HG03439 (cell line): Measurements from ENCODE around the gene RBM10.

Source experiments
- ATAC-seq: cut with Tn5 transposase; IDR thresholded peaks from one replicate; pipeline ENCODE4 v1.9.1; 2021; ENCODE audit warnings: mild to moderate bottlenecking, moderate library complexity; ENCODE audit not compliant: unreplicated experiment

RBM10 gene

GRCh38 chrX:47194194-47194787 is 49.3 kb downstream of the RBM10 start:
- no peak for ATAC-seq

GRCh38 chrX:47196098-47196497 is 51.1 kb downstream of the RBM10 start:
- no peak for ATAC-seq

DNA sequence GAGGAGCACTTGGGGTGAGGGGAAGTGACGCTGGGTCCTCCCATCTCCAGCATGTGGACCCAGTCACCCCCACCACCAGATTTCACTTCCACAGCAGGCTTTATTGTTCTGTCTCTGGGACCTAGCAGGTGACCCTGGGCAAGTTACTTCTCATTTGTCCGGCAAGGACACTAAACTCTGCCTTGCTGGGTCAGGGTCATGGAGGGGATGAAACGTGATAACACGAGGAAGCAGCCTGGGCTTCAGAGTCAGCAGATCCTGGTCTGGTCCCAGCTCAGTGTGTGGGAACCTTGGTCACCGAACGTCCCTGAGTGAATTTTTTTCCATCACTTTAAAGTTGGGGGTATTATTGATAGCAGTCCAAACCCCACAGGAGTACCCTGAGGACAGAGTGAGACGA is 52.5 kb downstream of the RBM10 start:
- no peak for ATAC-seq

GRCh38 chrX:47198026-47198686 is 53.1 kb downstream of the RBM10 start:
- no peak for ATAC-seq

DNA sequence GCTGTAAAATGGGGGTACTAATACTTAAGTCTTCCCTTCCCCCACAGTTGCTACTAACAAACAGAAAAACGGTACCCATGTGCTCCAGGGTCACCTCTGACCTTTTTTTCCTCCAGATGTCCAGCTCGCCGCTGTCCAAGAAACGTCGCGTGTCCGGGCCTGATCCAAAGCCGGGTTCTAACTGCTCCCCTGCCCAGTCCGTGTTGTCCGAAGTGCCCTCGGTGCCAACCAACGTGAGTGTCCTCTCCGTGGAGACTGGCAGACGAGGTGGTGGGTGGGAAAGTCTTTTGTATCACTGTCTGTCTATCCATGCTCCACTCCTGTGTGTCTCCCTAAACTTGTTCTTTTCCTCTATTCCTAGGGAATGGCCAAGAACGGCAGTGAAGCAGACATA is 53.7 kb downstream of the RBM10 start:
- ATAC-seq, result no peak

DNA sequence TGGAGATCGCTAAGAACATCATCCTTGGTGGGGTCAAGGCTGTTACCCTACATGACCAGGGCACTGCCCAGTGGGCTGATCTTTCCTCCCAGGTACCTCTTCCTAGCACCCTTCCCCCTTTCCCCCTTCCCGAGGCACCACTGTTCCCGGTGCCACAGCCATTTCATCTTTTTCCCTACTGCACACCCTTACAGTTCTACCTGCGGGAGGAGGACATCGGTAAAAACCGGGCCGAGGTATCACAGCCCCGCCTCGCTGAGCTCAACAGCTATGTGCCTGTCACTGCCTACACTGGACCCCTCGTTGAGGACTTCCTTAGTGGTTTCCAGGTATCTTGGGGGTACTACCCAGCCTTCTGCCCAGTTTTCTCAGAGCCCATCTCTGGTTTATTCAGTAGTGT is 54.3 kb downstream of the RBM10 start:
- ATAC-seq, result no peak

DNA sequence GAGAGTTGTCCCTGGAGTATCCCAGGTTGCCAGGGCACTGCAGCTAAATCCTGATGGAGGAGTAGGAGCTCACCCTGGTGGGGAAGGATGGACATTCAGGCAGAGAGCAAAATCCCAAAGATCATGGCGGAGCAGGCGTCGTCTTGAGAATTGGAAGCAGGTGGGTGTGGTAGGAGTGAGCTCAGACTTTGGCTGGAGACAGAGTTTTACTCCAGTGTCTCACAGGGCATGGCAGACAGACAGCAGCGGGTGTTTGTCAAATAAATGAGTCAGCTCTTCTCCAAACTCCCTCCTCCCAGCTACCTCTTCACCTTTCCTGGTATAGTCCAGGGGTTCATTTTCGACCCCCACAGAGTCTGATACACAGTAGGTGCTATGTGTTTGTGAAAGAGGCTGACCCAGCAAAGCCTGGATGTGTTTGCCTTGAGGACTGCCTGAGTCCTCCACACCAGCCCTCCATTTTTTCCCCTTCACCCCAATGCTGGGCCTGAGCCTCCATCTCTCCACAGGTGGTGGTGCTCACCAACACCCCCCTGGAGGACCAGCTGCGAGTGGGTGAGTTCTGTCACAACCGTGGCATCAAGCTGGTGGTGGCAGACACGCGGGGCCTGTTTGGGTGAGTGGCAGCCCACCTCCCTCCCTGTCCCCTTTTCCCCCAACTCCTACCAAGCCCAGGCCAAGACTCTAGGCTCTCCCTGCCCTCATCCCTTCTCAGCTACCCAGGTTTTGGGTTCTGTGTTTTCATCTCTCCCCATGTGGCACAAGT is 55.5 kb downstream of the RBM10 start:
- ATAC-seq, result no peak

DNA sequence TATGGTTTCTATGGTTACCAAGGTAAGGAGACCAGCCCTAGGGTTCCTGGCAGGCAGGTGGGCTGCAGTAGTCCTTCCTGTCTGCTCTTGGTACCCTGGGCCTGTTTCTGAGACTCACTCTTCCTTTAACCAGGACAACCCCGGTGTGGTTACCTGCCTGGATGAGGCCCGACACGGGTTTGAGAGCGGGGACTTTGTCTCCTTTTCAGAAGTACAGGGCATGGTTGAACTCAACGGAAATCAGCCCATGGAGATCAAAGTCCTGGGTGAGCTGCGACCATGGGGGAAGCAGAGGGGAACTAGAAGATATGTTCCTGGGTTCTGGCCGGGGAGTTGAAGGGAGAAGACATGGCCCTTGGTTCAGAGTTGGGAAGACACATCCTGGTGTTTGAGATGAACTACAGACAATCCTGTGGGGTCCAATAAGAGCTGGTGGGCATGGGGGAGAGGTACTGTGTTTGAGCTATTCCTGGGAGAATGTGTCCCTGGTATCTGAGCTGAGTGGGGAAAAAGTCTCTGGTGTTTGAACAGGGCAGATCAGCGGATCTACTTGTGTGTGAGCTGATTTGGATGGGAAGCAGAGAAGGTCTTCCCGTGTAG is 56.4 kb downstream of the RBM10 start:
- ATAC-seq, result no peak

GRCh38 chrX:47202316-47202715 is 57.3 kb downstream of the RBM10 start:
- no peak for ATAC-seq

DNA sequence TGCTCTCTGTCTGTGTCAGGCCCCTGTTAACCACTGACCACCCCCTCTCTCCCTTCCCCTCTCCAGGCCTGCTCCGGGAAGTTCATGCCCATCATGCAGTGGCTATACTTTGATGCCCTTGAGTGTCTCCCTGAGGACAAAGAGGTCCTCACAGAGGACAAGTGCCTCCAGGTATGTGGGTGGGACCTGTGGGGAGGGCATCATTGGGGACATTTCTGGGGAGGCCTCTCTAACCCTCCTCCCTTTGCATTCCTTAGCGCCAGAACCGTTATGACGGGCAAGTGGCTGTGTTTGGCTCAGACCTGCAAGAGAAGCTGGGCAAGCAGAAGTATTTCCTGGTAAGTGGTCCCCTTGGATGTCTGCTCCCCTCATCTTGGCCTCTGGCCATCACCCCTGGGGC is 57.9 kb downstream of the RBM10 start:
- no peak for ATAC-seq

DNA sequence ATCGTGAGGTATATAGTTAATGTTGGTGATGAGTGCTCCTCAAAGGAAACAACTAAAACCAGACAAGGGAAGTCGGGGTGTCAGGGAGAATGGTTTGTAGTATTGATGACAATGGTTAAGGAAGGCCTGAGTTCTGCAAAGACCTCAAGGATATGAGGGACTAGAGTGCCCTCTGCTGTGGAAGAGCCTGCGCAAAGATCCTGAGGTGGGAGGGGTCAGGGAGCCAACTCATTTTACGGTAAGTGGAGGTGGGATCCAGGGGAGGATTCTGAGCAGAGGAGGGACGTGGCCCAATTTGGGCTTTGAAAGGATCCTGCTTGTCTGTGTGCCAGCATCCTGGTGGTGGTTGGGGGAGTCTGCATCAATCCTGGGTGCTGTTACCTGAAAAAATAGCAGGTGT is 59.9 kb downstream of the RBM10 start:
- ATAC-seq, result no peak

- ATAC-seq, result no peak
Measured at GRCh38 chrX:47206316-47206715, 61.3 kb downstream of the RBM10 start.

GRCh38 chrX:47208108-47208507 is 63.1 kb downstream of the RBM10 start:
- no peak for ATAC-seq

GRCh38 chrX:47209508-47210238 is 64.7 kb downstream of the RBM10 start:
- ATAC-seq, result no peak

DNA sequence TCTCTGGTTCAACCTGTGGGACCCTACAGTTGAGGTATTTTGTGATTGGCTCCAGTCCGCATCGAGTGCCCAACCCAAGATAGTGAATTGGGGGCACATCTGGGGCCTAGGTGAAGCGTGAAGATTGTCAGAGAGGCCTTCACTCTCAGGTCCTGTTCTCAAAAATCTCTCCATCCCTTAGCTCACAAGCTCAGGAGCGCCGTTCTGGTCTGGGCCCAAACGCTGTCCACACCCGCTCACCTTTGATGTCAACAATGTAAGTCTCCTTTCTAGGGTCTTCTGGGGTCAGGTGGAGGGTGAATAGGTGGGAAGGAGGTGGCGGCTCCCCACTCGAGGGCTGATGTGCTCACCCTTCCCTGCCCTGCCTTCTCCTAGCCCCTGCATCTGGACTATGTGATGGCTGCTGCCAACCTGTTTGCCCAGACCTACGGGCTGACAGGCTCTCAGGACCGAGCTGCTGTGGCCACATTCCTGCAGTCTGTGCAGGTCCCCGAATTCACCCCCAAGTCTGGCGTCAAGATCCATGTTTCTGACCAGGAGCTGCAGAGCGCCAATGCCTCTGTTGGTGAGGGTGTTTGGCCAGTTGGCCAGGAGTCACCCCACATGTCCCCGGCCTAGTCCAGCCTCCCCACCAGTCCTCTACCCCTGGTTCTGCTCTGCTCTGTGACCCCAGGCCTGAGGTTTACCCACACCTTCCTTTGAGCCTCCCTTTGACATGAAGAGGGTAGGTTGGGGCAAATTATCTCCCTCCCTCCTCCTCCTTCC is 65.8 kb downstream of the RBM10 start:
- no peak for ATAC-seq

GRCh38 chrX:47212381-47213293 is 67.6 kb downstream of the RBM10 start:
- no peak for ATAC-seq

- no peak for ATAC-seq
Measured at GRCh38 chrX:47214435-47215077, 69.5 kb downstream of the RBM10 start.

DNA sequence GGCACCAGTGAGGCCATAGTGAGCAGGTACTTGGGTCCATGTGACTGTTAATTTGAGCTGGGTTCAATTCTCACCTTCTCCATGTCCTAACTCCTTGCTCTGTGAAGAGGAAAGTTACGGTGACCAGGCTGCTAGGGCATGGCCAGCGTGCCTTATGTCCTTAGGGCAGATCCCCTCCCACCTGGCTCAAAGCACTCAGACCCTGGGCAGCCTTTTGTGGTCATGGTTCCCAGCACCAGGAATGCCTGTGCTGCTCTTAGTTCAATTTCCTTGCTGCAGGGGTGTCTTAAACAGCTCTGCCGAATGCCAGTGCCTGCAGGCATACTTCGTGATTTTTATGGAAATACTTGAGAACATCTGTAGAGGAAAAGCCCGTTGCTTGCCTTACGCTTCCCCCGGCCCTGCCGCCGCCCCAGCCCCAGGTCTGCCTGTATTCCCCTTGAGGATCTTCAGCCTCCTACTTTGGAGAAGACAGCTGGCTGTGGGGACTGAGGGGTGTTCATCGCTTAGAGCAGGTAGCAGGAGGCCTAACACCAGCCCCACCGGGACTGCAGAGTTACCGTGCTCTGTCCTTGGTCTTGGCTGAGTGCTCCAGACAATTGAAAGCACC is 70.4 kb downstream of the RBM10 start:
- no peak for ATAC-seq
